WTC11 (cell line): Measurements from ENCODE around the gene KIF3B.

Experiments
- CBFB ChIP-seq: sonication (generic); formaldehyde crosslinking; IDR thresholded peaks from 2 replicates; pipeline ENCODE4 v1.8.1; 2022; ENCODE audit warnings: mild to moderate bottlenecking, low read depth, missing genetic modification reagents
- CDX4 ChIP-seq: fragments of 250-450 bp; sonication (Bioruptor Pico); IDR thresholded peaks from 2 replicates; pipeline ENCODE4 v1.9.0; 2021; ENCODE audit warnings: moderate library complexity, mild to moderate bottlenecking, inconsistent platforms, borderline replicate concordance
- CREB1 ChIP-seq: sonication (generic); formaldehyde crosslinking; IDR thresholded peaks from 2 replicates; pipeline ENCODE4 v1.8.0; 2023; ENCODE audit warnings: mild to moderate bottlenecking, missing genetic modification reagents
- CTCF ChIP-seq: fragments of 200-600 bp; IDR thresholded peaks from 2 replicates; pipeline ENCODE4 v1.8.0; 2022; ENCODE audit warnings: antibody characterized with exemption
- ESRRA ChIP-seq: sonication (generic); formaldehyde crosslinking; IDR thresholded peaks from 2 replicates; pipeline ENCODE4 v1.8.1; 2022; ENCODE audit warnings: mild to moderate bottlenecking, missing genetic modification reagents, borderline replicate concordance
- FOXP1 ChIP-seq: sonication (generic); formaldehyde crosslinking; IDR thresholded peaks from 2 replicates; pipeline ENCODE4 v1.8.0; 2022; ENCODE audit warnings: missing genetic modification reagents, mild to moderate bottlenecking, moderate library complexity, borderline replicate concordance
- GABPB1 ChIP-seq: sonication (generic); formaldehyde crosslinking; IDR thresholded peaks from 2 replicates; pipeline ENCODE4 v1.8.1; 2023; ENCODE audit warnings: mild to moderate bottlenecking, missing genetic modification reagents
- SP1 ChIP-seq: sonication (generic); formaldehyde crosslinking; conservative IDR thresholded peaks from 2 replicates; pipeline ENCODE4 v1.8.1; 2022; ENCODE audit warnings: missing genetic modification reagents
- STAT6 ChIP-seq: sonication (generic); formaldehyde crosslinking; conservative IDR thresholded peaks from 2 replicates; pipeline ENCODE4 v1.8.1; 2023; ENCODE audit warnings: mild to moderate bottlenecking, low read depth, missing genetic modification reagents, moderate library complexity
- ZNF317 ChIP-seq: sonication (generic); formaldehyde crosslinking; IDR thresholded peaks from 2 replicates; pipeline ENCODE4 v1.8.1; 2023; ENCODE audit warnings: low read depth, mild to moderate bottlenecking, moderate library complexity, missing genetic modification reagents, borderline replicate concordance
- TF ChIP-seq, protein P1 (sequence below): sonication (generic); formaldehyde crosslinking; conservative IDR thresholded peaks from 2 replicates; pipeline ENCODE4 v1.8.1; 2022; ENCODE audit warnings: mild to moderate bottlenecking, missing genetic modification reagents
- TF ChIP-seq, protein P2 (sequence below): sonication (generic); formaldehyde crosslinking; IDR thresholded peaks from 2 replicates; pipeline ENCODE4 v1.8.1; 2023; ENCODE audit warnings: mild to moderate bottlenecking, missing genetic modification reagents, moderate library complexity
- TF ChIP-seq, protein P3 (sequence below): sonication (generic); formaldehyde crosslinking; IDR thresholded peaks from 2 replicates; pipeline ENCODE4 v1.8.1; 2023; ENCODE audit warnings: mild to moderate bottlenecking, missing genetic modification reagents, moderate library complexity

DNA sequence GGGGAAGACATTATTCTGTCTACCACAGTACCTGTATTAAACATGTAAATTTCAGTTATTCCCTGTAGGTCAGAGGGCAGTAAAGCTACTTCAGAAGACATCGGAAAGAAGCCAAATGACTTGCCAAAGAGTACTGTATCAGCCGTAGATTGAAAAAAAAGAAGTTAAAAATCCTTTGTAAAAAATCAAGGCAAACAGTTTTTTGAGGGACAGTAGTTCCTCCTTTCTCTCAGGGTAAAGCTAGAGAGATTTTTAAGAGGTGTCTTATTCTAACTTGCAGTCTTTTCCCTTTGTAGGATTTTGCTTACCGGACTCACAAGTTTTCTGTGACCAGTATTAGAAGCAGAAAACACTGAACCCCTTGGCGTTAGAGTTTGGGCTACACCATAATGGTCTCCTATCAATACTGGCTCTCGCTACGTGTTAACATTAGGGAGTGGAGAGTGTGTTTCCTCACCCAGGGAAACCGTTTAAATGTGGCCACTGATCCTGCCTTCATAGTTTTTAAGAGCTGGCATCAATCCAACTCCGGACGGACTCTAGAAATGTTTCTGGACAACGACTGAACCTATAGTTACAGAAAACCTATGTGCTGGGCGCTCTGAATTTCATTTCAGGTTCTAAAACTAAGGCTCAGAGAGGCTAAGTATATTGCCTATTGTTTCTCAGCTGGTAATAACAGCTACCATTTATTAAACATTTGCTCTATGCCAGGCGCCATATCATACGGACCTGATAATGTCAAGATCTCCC, 79.3 kb downstream of the KIF3B start:
- TF ChIP-seq, protein P1, sequence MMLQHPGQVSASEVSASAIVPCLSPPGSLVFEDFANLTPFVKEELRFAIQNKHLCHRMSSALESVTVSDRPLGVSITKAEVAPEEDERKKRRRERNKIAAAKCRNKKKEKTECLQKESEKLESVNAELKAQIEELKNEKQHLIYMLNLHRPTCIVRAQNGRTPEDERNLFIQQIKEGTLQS (CRISPR knock-in tag) = no peak
- TF ChIP-seq CBFB (CRISPR knock-in tag) (no peak), CTCF (no peak), ESRRA (CRISPR knock-in tag) (no peak), GABPB1 (no peak), ZNF317 (CRISPR knock-in tag) (no peak), CREB1 (CRISPR knock-in tag) (no peak), SP1 (CRISPR knock-in tag) (no peak), STAT6 (CRISPR knock-in tag) (no peak), FOXP1 (CRISPR knock-in tag) (no peak), CDX4 (CRISPR knock-in tag) (no peak)
- TF ChIP-seq, protein P2, sequence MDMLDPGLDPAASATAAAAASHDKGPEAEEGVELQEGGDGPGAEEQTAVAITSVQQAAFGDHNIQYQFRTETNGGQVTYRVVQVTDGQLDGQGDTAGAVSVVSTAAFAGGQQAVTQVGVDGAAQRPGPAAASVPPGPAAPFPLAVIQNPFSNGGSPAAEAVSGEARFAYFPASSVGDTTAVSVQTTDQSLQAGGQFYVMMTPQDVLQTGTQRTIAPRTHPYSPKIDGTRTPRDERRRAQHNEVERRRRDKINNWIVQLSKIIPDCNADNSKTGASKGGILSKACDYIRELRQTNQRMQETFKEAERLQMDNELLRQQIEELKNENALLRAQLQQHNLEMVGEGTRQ = no peak
- TF ChIP-seq, protein P3, sequence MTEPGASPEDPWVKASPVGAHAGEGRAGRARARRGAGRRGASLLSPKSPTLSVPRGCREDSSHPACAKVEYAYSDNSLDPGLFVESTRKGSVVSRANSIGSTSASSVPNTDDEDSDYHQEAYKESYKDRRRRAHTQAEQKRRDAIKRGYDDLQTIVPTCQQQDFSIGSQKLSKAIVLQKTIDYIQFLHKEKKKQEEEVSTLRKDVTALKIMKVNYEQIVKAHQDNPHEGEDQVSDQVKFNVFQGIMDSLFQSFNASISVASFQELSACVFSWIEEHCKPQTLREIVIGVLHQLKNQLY (CRISPR knock-in tag) = no peak
